ENCODE measurements around the gene GPC5.
"Not testable (repeated sequence)": the region's sequence is repeated elsewhere in the genome, so short reads cannot be mapped to it uniquely, and the experiment has no call there.

Gene GPC5

DNA sequence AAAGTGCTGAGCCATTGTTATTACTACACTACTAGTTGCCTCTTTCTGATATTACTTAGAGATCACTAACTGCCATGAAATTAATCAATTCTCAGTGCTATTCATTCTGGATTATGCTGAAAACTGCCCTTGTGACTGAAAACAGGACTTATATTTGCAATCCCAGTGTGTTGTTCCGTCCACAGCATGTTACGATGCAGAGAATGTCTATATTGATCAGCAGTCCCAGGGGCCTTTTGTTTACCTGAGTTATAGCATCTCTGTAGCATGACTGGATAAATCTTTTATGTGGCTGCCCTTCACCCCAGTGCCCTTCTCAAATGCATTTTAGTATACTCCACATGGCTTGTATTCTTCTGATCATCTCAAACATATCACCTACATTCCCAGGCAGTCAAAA, 251.0 kb downstream of the GPC5 start:
- DNase-seq (ENCODE audit: low read depth in 2 of 2): no peak

DNA sequence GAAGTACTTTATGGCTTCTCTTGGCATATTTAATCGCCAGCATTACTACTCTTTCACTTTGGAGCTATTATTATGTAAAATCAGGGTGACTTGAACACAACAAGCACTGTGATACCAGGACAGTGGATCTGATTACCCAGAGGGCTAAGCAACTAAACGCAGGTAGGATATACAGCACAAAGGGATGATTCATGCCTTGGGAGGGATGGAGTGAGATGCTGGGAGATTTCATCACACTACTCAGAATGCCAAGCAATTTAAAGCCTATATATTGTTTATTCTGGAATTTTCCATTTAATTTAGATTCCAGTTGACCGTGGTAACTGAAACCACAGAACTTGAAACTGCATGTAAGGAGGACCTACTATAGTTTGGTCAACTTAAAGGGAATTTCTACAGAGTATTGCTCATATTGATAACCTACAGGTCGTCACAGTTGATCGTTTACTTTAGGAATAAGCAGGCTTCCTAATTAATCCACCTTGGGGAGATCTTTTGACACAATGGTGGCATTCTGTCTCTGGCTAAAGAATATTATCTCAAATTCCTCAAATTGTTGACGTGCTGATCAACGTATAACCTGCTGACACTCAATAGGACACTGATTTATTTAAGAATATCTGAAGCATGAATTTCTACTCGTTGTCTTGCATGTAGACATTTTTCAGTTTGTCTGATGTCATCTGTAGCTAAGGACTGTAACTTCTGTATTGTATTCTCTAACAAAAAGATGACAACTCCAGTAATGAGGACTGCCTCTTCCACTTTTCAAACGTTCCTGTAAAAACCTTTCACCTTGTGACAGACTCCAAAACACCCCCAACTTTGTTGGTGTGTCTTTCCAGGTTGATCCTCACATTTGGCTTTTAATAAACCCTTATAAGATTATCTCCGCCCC, 254.2 kb downstream of the GPC5 start:
- DNase-seq (ENCODE audit: low read depth in 2 of 2): no peak

DNA sequence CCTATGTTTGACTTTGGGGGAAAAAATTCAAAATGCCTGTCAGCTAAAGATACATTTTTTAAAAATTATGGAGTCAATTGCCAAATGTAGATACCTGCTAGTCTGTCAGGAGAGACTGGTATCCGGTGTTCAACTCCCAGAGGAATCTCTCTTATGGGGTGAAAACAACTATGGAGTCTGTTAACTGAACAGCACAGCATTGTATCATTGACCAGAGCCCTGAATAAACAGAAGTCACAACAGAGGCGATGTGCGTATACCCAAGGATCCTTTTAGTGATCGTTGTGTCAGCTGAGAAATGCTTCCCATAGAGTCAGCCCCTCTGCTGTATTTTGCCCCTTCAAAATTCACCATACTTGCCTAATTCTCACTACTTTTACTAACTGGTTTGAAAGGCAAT, 257.3 kb downstream of the GPC5 start:
- DNase-seq (ENCODE audit: low read depth in 2 of 2): no peak

DNA sequence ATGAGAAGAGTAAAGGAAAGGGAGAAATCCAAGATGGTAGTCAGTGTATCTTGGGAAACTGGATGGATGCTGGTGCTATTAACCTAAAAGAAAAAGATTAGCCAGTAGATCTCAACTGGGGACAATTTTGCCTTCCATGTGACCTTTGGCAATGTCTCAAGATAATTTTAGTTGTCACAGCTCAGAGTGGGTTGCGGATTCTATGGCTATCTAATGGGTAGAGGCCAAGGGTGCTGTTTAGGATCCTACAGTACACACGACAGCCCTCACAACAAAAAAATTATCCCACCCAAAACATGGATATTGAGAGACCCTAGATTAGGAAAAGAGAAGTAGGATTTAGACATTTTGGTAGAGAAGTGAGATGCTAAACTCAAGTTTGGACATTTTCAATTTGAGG, 258.9 kb downstream of the GPC5 start:
- no peak for DNase-seq (ENCODE audit: low read depth in 2 of 2)

- no peak for DNase-seq (ENCODE audit: low read depth in 2 of 2)
Measured at GRCh38 chr13:91659256-91660075, 261.0 kb downstream of the GPC5 start.

DNA sequence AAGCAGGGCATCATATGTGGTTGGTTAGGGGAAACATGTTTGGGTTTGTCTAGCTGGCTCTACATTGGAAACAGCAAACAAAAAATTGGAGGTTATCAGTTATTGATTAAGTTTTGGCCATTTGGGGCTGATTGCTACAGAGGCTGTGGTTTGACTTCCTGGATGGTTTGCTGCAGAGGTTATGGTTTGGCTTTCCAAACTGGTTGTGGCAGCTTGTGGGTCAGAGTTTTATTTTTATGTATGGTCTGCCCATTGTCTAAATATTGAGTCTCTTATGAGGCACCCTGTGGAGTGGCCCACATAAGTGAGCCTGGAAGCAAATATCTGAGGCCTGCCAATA, 261.6 kb downstream of the GPC5 start:
- DNase-seq (ENCODE audit: low read depth in 2 of 2): no peak

DNA sequence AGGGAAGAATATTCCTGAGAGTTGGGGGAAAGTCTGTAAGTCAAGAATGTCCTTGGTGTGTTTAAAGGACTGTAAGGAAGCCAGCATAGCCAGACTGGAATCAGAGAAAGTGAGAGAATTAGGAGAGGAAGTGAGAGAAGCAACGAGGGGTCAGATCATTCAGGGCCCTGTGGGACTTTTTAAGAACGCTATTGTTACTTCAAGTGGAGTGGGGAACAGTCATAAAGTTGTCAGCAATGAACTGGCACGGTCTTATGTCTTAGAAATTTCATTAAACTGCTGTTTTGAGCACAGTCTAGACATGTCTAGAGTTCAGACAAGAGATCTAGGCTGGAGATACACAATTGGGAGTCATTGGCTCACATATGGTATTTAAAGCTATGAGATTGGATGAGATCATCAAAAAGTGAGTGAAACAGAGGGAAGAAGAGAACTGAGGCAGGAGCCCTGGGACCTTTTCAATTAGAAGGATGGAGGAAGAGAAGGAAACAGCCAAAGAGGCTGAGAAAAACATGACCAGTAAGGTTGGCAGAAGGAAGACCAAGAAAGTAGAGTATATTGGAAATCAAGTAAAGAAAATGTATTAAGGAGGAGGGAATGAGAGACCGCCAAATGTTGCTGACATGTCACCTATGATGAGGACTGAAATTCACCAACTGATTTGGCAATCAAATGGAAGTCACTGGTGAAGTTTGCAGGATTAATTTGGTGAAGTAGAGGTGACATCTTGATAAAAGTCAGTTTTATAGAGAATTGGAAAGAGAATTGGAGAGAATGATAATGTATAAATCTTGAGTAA, 263.5 kb downstream of the GPC5 start:
- DNase-seq (ENCODE audit: low read depth in 2 of 2): no peak

- no peak for DNase-seq (ENCODE audit: low read depth in 2 of 2)
Measured at GRCh38 chr13:91664039-91664438, 265.6 kb downstream of the GPC5 start.

DNA sequence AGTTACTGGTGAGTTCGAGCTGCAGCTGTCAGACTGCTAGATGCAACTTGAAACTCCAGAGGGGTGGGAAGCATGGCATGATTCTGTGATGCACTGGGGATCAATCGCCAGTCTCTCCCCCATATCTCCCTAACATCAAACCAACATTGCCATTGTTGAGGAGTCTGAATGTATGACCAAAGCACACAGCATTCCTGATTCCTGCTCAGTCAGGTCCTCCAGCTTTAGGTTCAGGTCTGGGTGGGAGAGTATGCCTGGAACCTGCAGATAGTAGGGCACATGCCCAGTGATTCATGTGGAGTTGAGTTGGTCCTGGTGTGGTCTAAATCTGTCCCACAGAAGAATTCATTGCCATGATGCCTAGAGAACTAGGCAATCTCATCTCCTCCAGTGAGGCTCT, 269.1 kb downstream of the GPC5 start:
- DNase-seq (ENCODE audit: low read depth in 2 of 2): no peak

DNA sequence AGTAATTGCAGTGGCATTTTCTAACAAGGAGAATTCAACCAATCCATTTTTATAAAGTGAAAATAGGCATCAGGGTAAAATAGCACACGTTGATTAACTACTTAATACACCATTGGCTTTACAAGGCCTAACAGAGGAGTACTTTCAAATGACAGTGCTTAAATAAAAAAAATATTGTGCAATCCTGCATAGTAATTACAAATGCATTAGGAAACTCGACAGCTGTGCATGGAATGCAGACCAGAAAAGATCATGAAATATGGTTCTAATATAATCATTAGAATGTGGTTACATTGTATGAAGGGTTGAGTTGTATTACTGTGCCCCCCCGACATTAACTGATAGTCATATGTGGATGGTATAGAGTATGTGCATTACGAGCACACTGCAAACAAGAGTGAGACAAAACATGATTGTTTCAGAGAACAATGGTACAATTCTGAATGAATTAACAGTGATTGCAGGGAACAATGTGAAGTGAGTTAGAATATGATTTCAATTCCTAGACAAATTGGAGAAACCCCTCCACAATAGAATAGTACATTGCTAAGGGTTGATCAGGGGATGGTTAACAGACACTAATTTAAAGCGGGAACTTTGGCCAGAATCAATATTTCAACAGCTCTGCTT, 270.6 kb downstream of the GPC5 start:
- DNase-seq (ENCODE audit: low read depth in 2 of 2): no peak

- not testable (repeated sequence) for DNase-seq (ENCODE audit: low read depth in 2 of 2)
Measured at GRCh38 chr13:91674347-91674746, 275.9 kb downstream of the GPC5 start.

- no peak for DNase-seq (ENCODE audit: low read depth in 2 of 2)
Measured at GRCh38 chr13:91684746-91685145, 286.3 kb downstream of the GPC5 start.

DNA sequence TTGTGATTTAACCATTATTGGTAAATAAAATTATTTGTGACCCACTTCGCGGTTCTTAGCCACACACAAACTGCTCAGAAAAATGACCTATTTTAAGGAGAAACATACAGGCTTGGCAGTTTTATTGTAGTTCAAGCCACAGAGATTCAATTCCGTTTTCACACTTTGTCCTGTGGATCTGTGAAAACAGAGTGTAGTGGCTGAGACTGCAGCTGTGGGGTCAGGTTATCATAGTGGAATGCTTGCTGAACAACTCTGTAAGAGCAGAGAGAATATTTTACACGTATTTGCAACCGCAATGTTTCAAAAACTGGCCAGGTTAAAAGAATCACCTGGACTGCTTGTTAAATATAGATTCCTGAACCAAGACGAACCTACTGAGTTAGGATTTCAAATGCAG, 292.5 kb downstream of the GPC5 start:
- DNase-seq (ENCODE audit: low read depth in 2 of 2): no peak

- DNase-seq (ENCODE audit: low read depth in 2 of 2): no peak
Measured at GRCh38 chr13:91693466-91693865, 295.0 kb downstream of the GPC5 start.

DNA sequence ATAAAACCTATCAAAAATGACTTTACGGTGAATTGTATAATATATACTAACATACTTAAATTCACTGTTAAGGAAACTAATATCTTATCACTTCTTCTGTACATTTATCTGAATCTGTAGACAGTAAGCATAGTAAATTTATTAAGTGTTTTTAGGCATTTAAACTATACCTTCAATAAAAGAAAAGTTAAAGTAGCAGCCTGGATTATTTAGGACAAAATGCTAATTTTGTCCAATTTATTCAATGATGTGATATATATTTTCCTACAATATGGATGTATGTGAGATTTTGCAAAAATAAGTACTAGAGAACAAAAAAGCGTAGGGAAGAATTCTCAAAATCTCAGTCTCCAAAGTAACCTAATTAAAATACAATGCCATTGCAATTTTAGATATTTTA, 299.9 kb downstream of the GPC5 start:
- DNase-seq (ENCODE audit: low read depth in 2 of 2): no peak

DNA sequence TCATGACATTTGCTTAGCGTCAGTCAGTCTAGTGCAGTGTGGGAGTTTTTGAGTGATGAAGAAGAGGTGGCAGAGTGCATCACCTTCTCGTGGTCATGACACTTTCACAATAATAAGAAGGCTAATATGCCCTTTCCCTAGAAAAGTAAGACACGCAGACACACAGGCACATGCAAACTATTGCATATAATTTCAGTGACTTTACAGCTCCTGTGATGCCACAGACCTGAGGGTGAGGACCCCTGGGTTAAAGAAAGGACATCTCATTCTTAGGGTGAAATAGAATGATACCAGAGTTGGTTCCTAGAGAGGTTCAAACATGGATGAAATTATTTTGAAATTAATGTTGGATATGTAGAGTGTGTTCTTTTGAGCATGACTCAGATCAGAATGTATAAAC, 300.3 kb downstream of the GPC5 start:
- no peak for DNase-seq (ENCODE audit: low read depth in 2 of 2)

DNA sequence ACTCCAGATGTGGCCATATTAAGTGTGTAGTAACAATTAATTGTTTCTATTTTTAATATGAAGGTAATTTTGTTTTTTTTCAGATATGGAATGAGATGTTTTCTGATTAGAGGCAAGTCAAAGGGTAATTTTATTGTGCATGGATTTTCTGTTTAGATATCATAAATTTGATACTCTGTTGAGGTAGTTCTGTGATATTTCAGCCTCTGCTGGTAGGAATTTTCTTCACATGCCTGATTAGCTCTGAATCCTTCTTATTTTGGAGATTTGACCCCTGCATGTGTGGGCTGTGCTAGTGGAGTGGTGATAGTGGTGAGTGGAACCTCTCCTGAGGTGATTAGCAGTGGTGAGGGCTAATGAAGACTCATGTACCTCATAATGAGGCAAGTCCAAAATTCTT, 301.4 kb downstream of the GPC5 start:
- no peak for DNase-seq (ENCODE audit: low read depth in 2 of 2)

DNA sequence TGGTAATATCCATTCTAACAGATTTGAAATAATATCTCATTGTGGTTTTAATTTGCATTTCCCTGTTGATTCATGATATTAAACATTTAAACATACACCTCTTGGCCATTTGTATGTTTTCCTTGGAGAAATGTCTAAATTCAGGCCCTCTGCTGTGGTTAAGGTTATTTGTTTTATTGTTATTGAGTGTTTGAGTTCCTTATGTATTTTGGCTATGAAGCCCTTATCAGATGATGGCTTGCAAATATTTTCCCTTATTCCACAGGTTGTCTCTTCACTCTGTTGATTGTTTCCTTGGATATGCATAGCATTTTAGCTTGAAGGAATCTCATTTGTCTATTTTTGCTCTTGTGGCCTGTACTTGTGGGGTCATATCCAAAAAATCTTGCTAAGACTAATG, 303.6 kb downstream of the GPC5 start:
- no peak for DNase-seq (ENCODE audit: low read depth in 2 of 2)

DNA sequence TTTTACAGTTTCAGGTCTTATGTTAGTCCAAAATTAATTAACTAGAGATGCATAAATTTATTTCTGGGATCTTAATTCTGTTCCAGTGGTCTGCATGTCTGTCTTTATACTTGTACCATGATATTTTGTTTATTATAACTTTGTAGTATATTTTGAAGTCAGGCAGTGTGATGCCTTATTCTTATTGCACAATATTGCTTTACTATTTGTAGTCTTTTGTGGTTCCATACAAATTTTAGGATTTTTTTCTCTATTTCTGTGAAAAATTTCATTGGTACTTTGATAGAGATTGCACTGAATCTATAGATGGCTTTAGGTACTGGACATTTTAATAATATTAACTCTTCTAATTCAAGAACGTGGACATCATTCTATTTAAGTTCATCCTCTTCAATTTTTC, 304.0 kb downstream of the GPC5 start:
- no peak for DNase-seq (ENCODE audit: low read depth in 2 of 2)

DNA sequence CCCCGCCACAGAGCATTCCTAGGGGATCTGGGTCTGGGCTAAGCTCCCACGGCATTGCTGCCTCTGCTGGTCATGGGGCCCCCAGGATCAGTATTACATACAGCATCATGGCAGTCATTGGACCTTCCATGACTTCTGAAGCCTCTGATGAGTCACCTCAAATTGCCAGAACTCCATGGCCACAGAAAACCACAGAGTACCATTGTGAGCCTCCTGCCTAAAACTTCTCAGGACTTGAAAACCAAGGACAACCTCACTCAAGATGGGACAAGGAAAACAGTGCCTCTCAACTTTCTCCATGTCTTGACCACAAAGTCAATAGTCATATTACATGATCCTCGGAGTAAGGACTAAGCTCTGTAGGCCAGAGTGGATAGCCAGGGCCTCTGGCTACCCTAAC, 306.0 kb downstream of the GPC5 start:
- DNase-seq (ENCODE audit: low read depth in 2 of 2): no peak

DNA sequence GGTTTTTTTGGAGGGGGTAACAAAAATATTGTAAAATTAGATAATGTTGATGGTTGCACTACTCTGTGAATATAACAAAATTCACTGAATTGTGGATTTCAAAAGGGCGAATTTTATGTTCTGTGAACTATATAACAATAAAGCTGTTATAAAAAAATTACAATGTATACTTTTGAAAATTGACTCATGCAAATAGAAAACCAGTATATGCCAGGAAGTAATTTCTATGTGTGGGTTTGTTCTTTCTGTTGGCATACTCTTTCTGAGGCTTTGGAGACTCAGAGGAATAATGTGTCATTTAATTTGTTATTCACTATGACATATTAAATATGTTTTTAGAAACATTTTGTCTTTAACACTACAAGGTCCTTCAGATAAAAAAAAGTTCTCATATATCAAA, 310.1 kb downstream of the GPC5 start:
- DNase-seq (ENCODE audit: low read depth in 2 of 2): no peak

GRCh38 chr13:91709180-91709579, 310.8 kb downstream of the GPC5 start:
- DNase-seq (ENCODE audit: low read depth in 2 of 2): no peak
